HepG2 (cell line): Measurements from ENCODE around the gene IWS1. TPM values are rescaled to one million over a fixed set of nuclear protein-coding genes. Genes with fewer than 3 reads are reported as not detected.
A peak's percentile ranks its signal among the peaks of the same experiment; 100 is the strongest.

Experiments used
- AHDC1 ChIP-seq: sonication (generic); formaldehyde crosslinking; IDR thresholded peaks from 2 replicates; pipeline ENCODE4 v1.5.1; 2020; ENCODE audit warnings: mild to moderate bottlenecking, missing genetic modification reagents, borderline replicate concordance
- ETS1 ChIP-seq: sonication (generic); formaldehyde crosslinking; IDR thresholded peaks from 2 replicates; pipeline ENCODE4 v1.4.0; 2020; ENCODE audit warnings: missing genetic modification reagents
- ETV6 ChIP-seq: sonication (generic); formaldehyde crosslinking; conservative IDR thresholded peaks from 2 replicates; pipeline ENCODE4 v1.4.0; 2020; ENCODE audit warnings: missing genetic modification reagents
- FOXK2 ChIP-seq: fragments of 450-650 bp; IDR thresholded peaks from 2 replicates; pipeline ENCODE4 v1.6.1; 2016
- GTF3A ChIP-seq: sonication (generic); formaldehyde crosslinking; conservative IDR thresholded peaks from 2 replicates; pipeline ENCODE4 v1.4.0; 2020; ENCODE audit warnings: mild to moderate bottlenecking, missing genetic modification reagents
- KMT2A ChIP-seq: sonication (generic); formaldehyde crosslinking; IDR thresholded peaks from 2 replicates; pipeline ENCODE4 v1.4.0; 2020; ENCODE audit warnings: missing genetic modification reagents
- NFIB ChIP-seq: sonication (generic); formaldehyde crosslinking; IDR thresholded peaks from 2 replicates; pipeline ENCODE4 v1.9.0; 2021; ENCODE audit warnings: missing genetic modification reagents, mild to moderate bottlenecking, borderline replicate concordance
- NR1H2 ChIP-seq: sonication (generic); formaldehyde crosslinking; IDR thresholded peaks from 2 replicates; pipeline ENCODE4 v1.8.1; 2022; ENCODE audit warnings: low read depth, missing genetic modification reagents, borderline replicate concordance
- PAF1 ChIP-seq: IDR thresholded peaks from 2 replicates; pipeline ENCODE4 v1.6.1; 2016; ENCODE audit warnings: missing genetic modification reagents, missing compliant biosample characterization
- PCBP2 ChIP-seq: fragments of 200-400 bp; formaldehyde crosslinking; optimal IDR thresholded peaks from 2 replicates; pipeline ENCODE3; 2018; ENCODE audit warnings: low read length, low read depth; ENCODE audit not compliant: poor library complexity, severe bottlenecking
- RBFOX2 ChIP-seq: fragments of 200-400 bp; formaldehyde crosslinking; IDR thresholded peaks from 2 replicates; pipeline ENCODE4 v1.6.1; 2017; ENCODE audit warnings: low read depth, mild to moderate bottlenecking, low read length
- RELA ChIP-seq: sonication (generic); formaldehyde crosslinking; IDR thresholded peaks from 2 replicates; pipeline ENCODE4 v1.4.0; 2020; ENCODE audit warnings: missing genetic modification reagents
- RNF2 ChIP-seq: fragments of 450-650 bp; conservative IDR thresholded peaks from 2 replicates; pipeline ENCODE4 v1.6.1; 2016; ENCODE audit warnings: low read depth
- SIX1 ChIP-seq: sonication (generic); formaldehyde crosslinking; IDR thresholded peaks from 2 replicates; pipeline ENCODE4 v1.4.0; 2020; ENCODE audit warnings: missing genetic modification reagents, borderline replicate concordance
- ZBTB34 ChIP-seq: sonication (generic); formaldehyde crosslinking; IDR thresholded peaks from 2 replicates; pipeline ENCODE4 v1.8.0; 2022; ENCODE audit warnings: mild to moderate bottlenecking, missing genetic modification reagents
- ZFP62 ChIP-seq: sonication (generic); formaldehyde crosslinking; IDR thresholded peaks from 2 replicates; pipeline ENCODE4 v1.4.0; 2020; ENCODE audit warnings: missing genetic modification reagents
- ZNF10 ChIP-seq: sonication (generic); formaldehyde crosslinking; IDR thresholded peaks from 2 replicates; pipeline ENCODE4 v1.4.0; 2020; ENCODE audit warnings: mild to moderate bottlenecking, low read depth, missing genetic modification reagents, borderline replicate concordance
- ZNF138 ChIP-seq: sonication (generic); formaldehyde crosslinking; IDR thresholded peaks from 2 replicates; pipeline ENCODE4 v1.5.0; 2020; ENCODE audit warnings: mild to moderate bottlenecking, low read depth, missing genetic modification reagents
- ZNF441 ChIP-seq: sonication (generic); formaldehyde crosslinking; IDR thresholded peaks from 2 replicates; pipeline ENCODE4 v1.7.0; 2021; ENCODE audit warnings: missing genetic modification reagents, borderline replicate concordance
- ZNF562 ChIP-seq: sonication (generic); formaldehyde crosslinking; IDR thresholded peaks from 2 replicates; pipeline ENCODE4 v1.8.0; 2022; ENCODE audit warnings: missing genetic modification reagents, borderline replicate concordance
- ZNF580 ChIP-seq: IDR thresholded peaks from 2 replicates; pipeline ENCODE4 v1.6.1; 2016; ENCODE audit warnings: low read depth, borderline replicate concordance
- polyA plus RNA-seq, 8 experiments: library from polyadenylated mRNA; depleted of rRNA in 3 of 8; stranded (reverse) in 7 of 8; unstranded in 1 of 8; fragments of >200 nt; fragmentation: Illumina TruSeq in 4 of 8; extraction: Trizol in 4 of 8; gene quantifications; 2 replicates each; pipeline versions ENCODE4 v1.2.1 to v1.2.3, GENCODE V29; 2011 to 2016; ENCODE audit warnings: low read depth in 4 of 8, missing spikeins in 1 of 8, mixed read lengths in 1 of 8; ENCODE audit not compliant: insufficient read depth in 1 of 8
- total RNA-seq, 5 experiments: library from RNA; depleted of rRNA; stranded (reverse); fragments of >200 nt; fragmentation: Illumina TruSeq; extraction: Trizol; gene quantifications; 2 replicates each; pipeline ENCODE4 v1.2.3, GENCODE V29; 2016; ENCODE audit warnings: low read depth in 1 of 5

Gene IWS1
- total and polyA plus RNA-seq, 2 of the 13 experiments (the other 11 are each of a cell fraction or from before 2014, with no cell fraction given): 28.9 to 62.3 TPM

- TF ChIP-seq AHDC1 (CRISPR knock-in tag) (no peak; the same call in 1 of the 2 replicates), RNF2 (0 out of 2 replicates have a peak, but pooled peaks have one; percentile 27), SIX1 (CRISPR knock-in tag) (no peak), ZNF441 (CRISPR knock-in tag) (peak; percentile 56; the same call in 1 of the 2 replicates), ZNF10 (no peak), NR1H2 (CRISPR knock-in tag) (no peak), PCBP2 (no peak), RELA (CRISPR knock-in tag) (no peak), ZFP62 (CRISPR knock-in tag) (no peak), ZNF138 (no peak; the same call in 1 of the 2 replicates), NFIB (no peak), GTF3A (CRISPR knock-in tag) (0 out of 2 replicates have a peak, but pooled peaks have one; percentile 53), ETV6 (CRISPR knock-in tag) (no peak), ZBTB34 (no peak), RBFOX2 (no peak), ZNF580 (CRISPR knock-in tag) (peak; percentile 78; the same call in 1 of the 2 replicates), PAF1 (CRISPR knock-in tag) (no peak), KMT2A (CRISPR knock-in tag) (0 out of 2 replicates have a peak, but pooled peaks have one; percentile 30), ETS1 (CRISPR knock-in tag) (no peak), FOXK2 (no peak), ZNF562 (no peak)
Observed at GRCh38 chr2:127453392-127454171, 72.7 kb downstream of the IWS1 start (continued).
